ENCODE measurements around the gene HLA-DMB.

The HLA-DMB gene

DNA sequence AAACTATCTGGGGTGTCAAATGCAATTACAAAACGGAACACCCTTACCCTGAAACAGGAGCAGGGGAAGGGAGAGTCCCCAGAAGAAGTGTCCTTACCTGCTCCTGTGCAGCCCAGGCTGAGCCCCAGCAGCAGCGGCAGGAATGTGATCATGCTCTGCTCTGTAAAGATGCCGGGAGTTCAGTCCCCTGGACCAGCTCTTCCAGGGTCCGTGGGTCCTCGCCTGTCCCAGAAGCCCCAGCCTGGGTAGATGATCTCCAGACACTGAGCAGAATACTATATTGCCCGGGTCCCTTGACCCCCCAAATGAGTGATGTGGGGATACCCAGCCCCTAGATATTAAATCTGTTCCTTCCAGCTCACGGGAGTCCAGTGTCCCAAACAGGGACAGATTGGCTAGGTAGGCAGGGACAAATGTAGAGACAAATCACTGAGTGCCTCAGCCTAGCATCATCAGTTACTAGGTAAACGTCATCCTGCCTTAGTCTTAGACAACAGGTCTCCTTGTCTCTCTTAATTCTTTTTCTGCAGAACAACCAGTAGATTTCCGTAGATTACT, at the start of gene HLA-DMB:
TSS of gene HLA-DMB (minus strand) at position 373 of the 558 bp plus-strand sequence. CDS start at position 152, 221 bp downstream.
- peak in 1 of 4 experiments; percentile 20 for DNase-seq

DNA sequence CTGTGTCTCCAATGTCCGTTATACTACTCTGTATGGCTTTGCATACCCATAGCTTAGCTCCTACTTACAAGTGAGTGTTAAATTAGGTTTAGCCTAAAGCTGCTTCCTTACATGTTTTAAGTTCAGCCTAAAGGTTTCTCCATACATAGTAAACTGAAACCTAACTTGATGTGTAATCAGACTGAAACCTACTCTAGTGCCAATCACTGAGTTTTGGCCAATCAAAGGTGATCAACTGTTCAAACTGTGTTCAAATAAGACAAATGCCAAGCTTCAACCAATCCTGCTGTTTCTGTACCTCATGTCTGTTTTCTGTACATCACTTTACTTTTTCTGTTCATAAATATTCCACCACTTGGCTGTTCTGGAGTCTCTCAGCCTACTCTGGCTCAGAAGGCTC, 48.5 kb upstream of the HLA-DMB start:
- DNase-seq = no peak

DNA sequence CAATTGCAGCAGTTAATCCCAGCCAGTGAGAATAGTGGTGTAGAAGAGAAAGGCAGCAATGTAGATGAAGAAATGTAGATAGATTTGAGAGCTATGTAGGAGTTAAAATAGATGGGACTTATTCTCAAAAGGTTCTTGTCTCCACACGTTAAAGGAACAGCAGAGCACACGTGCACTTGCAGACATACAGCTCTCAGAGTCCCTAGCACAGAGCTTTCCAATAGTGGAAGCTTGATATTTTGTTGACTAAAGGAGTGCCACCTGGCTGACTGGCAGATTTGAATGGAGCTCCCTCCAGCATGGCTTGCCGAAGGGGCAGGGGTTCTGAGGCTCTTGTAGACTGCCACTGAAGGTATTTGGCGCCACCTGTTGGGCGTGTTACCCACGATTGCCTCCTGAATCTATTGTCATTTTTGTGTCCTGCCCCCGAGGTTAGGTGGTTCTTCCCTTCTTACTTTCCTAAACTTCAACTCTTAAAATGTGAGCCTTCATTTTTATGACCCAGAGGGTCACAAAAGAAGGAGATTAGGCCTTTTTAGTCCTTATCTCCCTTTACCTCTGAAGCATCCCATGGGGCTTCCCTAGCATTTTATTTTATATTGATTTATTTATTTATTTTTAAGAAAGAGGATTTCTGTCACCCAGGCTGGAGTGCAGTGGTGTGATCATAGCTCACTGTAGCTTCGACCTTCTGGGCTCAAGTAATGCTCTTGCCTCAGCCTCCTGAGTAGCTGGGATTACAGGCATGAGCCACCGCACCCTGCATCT, 44.0 kb upstream of the HLA-DMB start:
- peak; percentile 69 to 89 (median 82) for DNase-seq

DNA sequence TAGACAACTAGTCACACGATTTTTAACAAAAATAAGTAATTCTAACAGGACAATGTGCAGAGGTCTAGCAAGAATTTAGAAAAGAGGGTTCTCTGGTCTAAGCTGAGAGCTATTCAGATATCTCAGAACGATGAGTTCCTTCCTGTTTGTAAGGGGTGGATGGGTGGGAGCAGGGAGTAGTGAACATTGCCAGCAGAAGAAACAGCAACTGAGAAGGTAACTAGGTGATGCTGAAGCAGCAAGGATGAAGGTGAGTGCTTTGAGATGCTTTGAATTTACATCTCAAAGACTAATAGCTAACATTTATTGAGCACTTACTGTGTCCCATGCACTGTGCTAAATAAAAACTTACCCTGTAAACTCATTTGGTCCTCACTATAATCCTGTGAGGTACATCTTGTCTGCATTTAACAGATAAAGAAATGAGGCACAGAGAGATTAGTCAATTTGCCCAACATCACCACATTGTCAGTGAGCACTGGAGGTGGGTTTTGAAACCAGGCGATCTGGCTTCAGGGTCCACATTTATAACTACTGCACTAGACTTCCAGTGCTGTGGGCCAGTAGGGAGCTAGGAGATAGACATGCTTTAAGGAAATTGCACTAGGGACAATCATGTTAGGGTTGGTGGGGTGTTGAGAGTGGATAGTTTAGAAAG, 43.3 kb upstream of the HLA-DMB start:
- DNase-seq = no peak

DNA sequence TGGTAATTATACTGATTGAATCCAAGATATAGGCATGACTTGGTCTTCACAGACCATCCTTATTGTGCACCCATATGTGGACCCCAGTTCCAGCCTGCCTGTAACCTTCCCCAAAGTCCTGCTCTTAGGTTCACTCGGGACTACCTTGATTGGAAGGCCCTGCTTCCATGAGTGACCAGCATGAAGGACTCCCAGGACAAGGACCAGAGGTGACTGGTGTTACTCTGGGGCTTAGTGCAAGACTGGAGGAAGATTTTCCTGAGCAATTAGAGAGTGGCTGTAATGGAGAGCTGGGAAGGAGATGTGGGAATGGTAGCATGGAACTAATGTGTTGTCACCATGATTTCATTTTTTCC, 42.6 kb upstream of the HLA-DMB start:
- DNase-seq = no peak

DNA sequence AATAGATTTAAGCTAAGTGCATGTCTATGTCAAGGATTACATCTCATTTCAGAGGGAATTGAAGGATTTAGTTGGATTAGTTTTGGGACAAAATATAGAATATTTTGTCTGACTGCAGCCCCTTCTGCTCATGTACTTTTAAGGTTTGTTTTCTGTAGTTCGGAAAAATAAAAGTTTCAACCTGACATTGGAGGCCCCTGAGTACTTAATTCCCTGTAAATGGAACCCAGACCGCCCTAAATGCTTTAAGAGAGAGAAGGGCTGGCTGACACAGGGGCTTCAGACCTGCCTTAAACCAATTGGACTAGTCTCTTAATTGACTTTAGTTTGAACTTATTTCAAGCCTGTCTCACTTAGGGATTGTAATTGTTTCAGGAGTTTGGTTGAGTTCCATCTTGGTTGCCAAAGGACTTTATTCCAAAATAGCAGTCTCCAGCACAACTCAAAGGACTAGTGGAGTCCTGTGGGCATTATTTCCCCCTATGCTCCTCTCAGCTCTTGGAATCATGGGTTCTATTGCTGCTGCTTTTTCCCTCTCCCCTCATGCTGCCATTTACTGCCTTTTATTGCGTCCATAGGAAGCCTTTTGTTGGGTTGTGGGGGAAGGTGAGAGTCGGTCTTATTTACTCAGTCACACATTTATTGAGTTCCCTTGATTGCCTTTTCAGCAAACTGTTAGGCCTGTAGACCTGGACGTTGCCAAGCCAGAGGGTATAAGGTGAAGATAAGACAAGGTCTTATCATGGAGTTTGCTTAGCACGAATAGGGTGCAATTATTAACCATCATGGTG, 42.1 kb upstream of the HLA-DMB start:
- no peak for DNase-seq

DNA sequence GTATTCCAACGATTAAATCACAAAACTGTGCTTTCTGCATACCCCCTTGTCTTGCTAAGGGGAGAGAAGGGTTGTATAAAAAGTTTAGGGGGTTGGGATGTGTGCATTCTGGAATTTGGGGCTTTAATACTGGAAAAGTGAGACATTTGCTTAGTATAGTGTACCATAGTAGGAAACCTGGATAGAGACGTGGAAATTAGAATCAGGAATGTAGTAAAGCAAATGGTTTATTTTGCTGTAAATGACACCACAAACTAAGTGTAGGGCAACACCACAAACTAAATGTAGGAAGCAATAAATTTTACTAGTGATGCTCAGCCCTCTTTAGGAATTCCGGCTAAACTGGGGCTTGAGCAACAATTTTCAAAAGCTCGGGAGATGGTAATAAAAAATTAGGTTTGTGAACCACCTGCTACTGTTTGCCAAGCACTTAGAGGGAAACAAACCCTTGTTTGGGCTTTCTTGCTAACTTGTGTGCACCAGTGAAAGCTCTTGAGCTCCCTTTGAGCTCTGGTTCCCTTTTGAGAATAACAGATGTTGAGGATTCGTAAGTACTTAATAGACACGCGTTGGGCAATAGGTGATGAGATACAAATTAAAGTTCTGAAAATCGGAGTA, 41.4 kb upstream of the HLA-DMB start:
- DNase-seq = no peak

DNA sequence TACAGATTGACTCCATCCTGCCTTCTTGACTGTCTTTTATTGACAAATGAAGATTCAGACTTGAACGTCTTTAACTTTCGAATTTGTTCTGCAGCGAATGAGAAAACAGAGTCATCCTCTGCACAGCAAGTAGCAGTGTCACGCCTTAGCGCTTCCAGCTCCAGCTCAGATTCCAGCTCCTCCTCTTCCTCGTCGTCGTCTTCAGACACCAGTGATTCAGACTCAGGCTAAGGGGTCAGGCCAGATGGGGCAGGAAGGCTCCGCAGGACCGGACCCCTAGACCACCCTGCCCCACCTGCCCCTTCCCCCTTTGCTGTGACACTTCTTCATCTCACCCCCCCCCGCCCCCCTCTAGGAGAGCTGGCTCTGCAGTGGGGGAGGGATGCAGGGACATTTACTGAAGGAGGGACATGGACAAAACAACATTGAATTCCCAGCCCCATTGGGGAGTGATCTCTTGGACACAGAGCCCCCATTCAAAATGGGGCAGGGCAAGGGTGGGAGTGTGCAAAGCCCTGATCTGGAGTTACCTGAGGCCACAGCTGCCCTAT, 39.7 kb upstream of the HLA-DMB start:
- DNase-seq = no peak

DNA sequence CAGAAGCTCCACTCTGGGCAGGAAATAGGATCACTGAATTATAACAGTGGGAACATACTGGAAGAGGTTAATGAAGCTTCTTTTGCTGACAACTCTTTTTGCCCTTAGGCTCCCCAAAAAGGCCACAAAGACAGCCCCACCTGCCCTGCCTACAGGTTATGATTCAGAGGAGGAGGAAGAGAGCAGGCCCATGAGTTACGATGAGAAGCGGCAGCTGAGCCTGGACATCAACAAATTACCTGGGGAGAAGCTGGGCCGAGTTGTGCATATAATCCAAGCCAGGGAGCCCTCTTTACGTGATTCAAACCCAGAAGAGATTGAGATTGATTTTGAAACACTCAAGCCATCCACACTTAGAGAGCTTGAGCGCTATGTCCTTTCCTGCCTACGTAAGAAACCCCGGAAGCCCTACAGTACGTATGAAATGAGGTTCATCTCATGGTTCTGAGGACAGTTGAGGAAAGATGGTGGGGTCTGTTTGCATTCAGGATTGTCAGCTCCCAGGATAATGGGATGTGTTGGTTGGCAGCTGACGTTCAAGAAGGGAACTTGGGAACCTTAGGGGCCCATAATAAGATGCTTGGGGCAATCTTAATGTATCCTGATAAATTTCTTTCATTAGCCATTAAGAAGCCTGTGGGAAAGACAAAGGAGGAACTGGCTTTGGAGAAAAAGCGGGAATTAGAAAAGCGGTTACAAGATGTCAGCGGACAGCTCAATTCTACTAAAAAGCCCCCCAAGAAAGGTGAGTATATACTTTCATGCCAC, 39.1 kb upstream of the HLA-DMB start:
- no peak for DNase-seq

DNA sequence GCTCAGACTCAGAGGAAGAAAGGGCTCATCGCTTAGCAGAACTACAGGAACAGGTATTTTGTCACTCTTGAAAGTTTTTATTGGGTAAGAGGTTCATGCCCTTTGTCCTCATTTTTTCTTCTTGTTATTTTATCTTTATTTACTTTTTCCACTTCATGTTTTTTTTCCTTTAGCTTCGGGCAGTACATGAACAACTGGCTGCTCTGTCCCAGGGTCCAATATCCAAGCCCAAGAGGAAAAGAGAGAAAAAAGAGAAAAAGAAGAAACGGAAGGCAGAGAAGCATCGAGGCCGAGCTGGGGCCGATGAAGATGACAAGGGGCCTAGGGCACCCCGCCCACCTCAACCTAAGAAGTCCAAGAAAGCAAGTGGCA, 37.1 kb upstream of the HLA-DMB start:
- no peak for DNase-seq

DNA sequence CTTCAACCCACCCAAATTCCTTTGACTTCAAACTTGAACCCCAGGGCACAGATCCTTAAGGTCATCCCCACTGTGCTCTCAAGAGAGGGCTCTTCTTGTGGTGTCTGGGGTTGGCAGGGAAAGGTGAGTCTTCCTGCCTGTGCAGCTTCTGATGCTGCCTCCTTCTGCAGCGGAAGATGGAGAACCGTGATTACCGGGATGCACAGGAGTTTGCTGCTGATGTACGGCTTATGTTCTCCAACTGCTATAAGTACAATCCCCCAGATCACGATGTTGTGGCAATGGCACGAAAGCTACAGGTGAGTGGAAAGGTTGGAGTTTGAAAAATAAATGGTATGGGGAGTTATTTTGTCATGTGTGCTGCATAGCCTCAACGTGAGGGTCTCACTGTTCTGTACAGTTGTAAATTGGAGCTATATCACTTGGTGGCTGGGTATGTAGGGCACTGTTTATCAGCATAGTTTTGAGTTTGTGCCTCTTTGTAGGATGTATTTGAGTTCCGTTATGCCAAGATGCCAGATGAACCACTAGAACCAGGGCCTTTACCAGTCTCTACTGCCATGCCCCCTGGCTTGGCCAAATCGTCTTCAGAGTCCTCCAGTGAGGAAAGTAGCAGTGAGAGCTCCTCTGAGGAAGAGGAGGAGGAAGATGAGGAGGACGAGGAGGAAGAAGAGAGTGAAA, 36.6 kb upstream of the HLA-DMB start:
- no peak for DNase-seq

DNA sequence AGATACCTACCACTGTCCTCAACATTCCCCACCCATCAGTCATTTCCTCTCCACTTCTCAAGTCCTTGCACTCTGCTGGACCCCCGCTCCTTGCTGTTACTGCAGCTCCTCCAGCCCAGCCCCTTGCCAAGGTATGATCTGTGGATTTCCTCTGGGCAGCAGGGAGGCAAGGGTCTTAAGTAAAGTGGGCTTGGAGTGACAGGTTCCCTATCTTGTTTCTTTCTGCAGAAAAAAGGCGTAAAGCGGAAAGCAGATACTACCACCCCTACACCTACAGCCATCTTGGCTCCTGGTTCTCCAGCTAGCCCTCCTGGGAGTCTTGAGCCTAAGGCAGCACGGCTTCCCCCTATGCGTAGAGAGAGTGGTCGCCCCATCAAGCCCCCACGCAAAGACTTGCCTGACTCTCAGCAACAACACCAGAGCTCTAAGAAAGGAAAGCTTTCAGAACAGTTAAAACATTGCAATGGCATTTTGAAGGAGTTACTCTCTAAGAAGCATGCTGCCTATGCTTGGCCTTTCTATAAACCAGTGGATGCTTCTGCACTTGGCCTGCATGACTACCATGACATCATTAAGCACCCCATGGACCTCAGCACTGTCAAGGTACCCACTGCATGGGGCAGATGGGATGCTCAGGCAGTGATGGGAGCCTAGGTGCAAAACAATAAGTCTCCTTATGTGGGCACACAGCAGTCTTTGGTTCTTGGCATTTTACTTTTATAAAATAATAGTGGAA, 35.7 kb upstream of the HLA-DMB start:
- no peak for DNase-seq

DNA sequence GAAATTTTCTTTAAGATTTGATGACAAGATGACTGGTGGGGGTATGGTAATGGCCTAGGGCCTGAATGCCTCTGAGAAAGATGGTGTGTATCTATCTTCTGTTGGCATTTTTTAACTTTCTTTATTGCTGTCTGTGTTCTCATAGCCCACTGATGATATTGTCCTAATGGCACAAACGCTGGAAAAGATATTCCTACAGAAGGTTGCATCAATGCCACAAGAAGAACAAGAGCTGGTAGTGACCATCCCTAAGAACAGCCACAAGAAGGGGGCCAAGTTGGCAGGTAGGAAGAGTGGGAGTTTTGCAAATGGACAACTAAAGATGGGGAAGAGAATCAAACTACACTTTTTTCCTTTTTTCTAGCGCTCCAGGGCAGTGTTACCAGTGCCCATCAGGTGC, 35.1 kb upstream of the HLA-DMB start:
- DNase-seq = no peak

DNA sequence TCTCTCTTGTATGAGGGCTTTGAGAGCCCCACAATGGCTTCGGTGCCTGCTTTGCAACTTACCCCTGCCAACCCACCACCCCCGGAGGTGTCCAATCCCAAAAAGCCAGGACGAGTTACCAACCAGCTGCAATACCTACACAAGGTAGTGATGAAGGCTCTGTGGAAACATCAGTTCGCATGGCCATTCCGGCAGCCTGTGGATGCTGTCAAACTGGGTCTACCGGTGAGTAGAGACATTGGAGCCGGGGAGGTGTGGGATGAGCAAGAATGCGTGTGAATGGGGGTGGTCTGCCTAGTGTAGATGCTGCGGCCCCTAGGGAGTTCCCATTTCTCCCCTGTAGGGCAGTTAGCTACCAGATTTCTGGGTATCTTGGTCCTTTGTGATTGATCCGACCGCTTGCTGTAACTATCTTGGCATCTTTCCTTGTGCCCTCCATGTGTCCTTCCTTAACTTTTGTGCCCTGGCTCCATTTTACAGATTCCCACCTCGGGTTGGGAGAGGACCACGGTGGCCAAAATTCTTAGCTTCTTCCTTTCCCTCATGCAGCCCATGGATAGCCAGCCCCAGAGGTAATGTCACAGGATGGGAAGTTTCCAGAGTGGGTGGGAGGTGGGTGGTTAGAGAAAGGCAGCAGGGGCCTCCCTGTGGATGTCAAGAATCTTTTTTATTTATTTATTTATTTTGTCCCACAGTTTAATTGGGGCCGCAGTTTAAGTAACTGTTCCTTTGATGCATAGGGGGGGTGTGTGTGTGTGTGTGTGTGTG, 33.9 kb upstream of the HLA-DMB start:
- no peak for DNase-seq

DNA sequence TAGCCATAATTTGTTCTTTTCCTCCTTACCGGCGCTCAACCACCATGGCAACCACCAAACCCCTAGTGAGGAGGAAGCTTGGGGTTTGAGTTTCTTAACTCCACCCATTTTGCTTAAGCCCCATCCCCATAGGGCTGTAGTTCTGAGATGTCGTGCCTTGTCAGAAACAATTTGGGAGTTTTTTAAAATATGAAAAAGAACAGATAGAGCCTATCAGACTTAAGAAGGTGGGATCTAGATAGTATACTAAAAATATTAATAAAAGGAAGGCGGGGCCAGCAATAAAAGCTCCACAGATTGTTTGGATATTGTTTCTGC, 33.1 kb upstream of the HLA-DMB start:
- DNase-seq = no peak

DNA sequence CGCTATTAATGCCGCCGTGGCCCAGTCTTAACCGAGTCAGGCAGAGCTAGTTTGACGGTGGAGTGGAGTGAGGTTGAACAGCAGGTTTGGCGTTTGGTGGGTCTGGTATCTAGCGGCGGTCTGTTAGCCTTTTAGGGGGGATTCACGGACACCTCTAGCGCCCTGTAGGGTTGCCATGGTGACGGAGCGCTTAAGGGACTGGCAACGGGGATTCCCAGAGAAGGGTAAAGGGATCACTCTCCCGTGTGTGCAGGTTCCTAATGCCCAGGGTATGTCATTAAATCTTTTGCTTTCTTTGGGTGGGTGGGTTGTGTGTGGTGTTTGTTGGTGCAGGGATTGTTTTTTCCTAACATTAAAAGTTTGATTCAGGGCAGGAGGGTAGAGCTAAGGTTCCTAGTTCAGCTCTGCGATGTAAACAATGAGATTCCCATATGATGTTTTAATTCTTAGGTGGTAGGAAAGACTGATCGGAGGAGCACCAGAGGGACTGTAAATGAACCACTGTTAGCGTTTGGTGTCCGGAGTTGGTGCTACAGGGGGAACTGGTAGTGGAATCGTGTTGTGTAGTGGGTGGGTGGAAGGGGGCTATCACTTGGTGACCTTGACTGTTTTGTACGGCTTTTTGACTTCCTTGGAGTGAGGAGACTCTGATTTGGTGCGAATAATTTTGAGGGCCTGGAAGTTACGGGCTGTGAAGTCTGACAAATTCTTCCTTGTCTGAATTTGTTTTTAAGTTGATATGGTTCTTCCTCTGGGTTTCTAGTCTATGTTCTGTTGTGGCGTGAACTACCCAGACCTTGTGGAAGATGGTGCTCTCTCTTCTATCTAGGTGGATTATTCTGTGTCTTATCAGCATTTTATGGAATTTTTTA, 32.6 kb upstream of the HLA-DMB start:
- no peak for DNase-seq

DNA sequence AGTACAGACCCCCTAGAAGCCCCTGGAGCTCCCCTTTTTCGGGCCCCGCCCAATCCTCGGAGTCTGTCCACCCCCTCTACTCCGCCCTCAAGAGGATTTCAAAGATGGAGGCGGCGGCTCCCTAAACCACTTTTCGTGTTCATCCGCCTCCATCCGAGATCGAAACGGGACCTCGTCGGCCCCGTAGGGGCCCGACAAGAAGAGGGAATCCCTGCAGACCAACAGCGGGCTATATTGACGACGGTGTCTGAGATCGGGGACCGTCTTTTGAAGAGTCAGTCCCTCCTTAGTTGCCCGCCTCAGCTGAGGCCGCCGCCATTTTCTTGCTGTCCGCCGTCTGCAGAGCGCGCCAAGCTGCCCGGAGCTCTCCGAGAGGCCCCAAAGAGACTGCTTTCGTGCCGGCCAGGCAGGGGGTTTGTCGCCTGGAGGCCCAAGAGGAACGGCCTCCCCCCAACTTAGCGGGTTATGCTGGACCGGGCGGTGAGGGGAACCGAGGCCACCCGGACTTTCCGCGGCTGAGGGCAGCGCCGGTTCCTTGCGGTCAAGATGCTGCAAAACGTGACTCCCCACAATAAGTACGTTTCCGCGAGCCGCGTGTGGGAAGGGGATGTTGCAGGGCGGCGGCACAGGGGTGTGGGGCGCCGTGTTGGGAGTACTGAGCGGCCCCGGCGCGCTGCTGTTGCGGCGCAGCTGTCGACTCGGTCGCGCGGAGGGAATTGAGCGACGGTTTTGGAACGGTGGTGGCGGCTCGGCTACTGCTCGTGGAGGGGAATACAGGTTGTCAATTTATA, 31.7 kb upstream of the HLA-DMB start:
- peak; percentile 49 to 72 (median 62) for DNase-seq
